ENCODE measurements around the gene PSD.

- TF ChIP-seq EZH2phosphoT487 (IDR thresholded peaks at IDR 0.05; ENCODE audit: borderline replicate concordance, low read depth, low read length) = no peak
- no peak for TF ChIP-seq CTCF (conservative IDR thresholded peaks at IDR 0.05; ENCODE audit: low read length)
These were observed 59.7 kb downstream of the PSD start for GRCh38 chr10:102358712-102359382.

All from OCI-LY7 (cell line).